HG03460 (cell line): ENCODE data around the gene ARID1A.

ENCODE experiments used
- ATAC-seq: cut with Tn5 transposase; IDR thresholded peaks from one replicate; pipeline ENCODE4 v1.9.1; 2021; ENCODE audit not compliant: unreplicated experiment

The ARID1A gene

DNA sequence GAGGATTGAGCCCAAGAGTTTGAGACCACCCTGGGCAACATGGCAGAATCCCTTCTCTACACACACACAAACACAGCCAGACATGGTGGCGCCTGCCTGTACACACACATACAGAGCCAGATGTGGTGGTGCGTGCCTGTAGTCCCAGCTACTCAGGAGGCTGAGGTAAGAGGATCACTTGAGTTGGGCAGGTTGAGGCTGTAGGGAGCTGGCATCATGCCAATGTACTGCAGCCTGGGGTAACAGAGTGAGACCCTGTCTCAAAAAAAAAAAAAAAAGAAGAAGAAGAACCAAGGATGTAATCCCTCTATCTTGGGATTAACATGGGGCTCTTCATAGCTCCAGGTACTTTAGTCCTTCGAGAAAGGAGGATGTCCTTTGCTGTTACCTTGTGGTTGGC lies 62.5 kb downstream of the ARID1A start:
- no peak for ATAC-seq

DNA sequence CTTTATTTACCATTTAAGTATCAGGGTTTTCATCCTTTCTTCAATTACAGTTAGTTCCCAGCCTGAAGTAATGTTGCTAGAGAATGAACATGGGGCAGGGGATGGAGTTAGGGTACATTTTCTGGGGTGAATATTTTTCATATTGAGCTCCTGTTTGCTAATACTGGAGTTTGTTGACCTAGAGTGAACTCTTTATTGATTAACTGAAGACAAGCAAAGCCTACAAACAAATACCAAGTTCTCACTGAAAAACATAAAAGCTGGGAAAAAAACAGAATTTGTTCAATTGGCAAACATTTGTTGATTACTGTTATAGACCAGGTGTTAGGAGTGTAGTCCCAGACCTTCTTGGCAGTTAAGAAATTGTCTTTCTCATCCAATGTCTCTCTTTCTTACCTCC lies 63.7 kb downstream of the ARID1A start:
- no peak for ATAC-seq

DNA sequence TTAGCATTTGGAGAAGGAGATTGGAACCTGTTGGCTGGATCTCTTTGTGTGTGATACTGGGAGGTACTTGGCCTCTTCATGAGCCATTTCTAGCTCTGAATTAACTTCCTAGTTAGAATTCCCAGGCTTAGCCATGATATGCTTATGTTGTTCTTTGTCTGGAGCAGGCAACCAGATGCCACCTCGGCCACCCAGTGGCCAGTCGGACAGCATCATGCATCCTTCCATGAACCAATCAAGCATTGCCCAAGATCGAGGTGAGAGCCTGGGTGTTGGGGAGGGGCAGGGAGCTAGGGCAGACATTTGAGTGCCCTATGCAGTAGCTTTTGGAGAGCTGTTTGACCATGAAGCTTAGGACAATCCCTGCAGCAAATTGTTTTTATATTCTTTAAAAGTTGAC lies 65.4 kb downstream of the ARID1A start:
- ATAC-seq, result no peak

DNA sequence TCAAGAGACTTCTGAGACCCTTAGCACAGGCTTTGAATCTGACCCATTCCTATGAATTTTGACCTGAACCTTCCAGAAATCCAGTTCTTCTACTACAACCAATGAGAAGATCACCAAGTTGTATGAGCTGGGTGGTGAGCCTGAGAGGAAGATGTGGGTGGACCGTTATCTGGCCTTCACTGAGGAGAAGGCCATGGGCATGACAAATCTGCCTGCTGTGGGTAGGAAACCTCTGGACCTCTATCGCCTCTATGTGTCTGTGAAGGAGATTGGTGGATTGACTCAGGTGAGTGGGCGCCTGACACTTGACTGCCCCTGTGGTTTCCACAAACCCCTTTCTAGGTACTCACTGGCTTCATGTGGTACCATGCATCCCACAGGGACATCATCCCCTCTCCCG lies 71.9 kb downstream of the ARID1A start:
- no peak for ATAC-seq

DNA sequence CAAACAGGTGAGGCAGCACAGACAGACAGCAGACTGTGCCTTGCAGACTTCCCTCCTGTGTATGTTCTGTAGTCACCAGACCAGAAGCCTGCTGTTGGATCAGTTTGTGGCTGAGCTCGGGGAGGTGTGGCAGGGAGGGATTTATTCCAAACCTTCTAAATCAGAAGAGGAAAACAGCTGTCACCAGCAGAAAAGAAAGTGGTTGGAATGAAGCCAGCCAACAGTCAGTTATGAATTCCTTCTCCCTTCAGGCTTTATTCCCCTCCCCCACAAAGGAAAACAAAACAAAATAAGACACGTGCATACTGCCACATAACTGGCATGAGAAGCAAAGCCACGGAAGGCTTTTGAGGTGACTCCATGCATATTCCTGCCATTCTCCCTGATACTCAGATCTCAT lies 72.9 kb downstream of the ARID1A start:
- no peak for ATAC-seq

DNA sequence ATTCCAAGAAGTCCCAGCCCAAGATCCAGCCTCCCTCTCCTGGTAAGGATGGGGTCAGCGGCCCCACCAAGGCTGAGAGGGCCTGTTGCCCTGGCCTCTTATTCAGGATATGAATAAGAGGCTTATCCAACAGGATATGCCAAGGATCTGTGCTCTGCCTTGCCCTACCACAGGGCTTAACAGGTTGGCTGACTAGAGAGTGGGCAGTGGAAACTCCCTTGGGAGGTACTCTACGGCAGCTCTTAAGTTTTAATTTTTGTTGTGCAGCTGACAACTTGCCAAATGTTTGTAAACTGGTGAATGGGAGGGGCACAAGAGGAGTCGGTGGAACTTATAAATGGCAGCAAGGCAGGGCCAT lies 75.4 kb downstream of the ARID1A start:
- ATAC-seq, result no peak

DNA sequence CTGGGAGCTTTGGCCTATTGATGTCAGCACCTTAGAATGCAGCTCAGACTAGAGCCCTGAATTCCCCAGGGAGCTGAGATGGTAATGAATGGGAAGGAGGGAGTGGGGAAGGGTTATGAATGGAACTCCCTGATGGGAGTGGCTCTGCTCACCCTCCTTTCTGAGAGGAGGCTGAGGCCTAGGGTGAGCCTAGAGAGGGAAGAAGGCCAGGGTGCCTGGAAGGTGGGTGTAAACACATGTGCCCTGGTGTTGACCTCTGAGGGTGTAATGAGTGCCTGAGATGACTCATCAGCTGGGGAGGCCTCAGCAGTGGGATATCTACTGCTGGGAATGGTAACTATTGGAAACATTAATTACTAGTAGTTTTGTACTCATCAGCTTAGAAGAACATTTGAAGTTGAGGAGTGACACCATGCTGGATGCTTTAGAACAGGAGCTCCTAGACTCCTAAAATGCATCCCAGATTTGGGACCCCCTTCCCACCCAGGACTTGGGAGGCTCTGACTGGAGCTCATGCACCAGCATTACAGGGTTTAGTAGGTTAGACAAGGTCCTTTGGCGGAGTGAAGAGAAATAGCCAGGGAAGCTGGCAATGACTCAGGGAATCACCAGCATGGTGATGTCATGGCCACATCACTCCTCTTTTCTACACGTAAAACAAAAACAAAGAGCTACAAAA lies 76.0 kb downstream of the ARID1A start:
- ATAC-seq, result no peak

DNA sequence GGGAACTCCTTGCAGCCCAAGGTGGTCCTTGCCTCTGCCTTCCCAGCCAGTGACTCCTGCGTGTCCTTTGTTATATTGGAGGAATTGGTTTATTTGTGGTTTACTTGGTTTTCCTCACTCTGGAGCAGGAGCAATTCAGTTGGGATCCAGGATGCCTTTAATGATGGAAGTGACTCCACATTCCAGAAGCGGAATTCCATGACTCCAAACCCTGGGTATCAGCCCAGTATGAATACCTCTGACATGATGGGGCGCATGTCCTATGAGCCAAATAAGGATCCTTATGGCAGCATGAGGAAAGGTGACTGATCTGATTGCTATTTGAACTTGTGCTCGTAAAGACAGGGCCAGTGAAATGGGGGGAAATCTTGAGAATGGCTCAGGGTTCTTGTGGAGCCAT lies 76.9 kb downstream of the ARID1A start:
- ATAC-seq, result no peak

DNA sequence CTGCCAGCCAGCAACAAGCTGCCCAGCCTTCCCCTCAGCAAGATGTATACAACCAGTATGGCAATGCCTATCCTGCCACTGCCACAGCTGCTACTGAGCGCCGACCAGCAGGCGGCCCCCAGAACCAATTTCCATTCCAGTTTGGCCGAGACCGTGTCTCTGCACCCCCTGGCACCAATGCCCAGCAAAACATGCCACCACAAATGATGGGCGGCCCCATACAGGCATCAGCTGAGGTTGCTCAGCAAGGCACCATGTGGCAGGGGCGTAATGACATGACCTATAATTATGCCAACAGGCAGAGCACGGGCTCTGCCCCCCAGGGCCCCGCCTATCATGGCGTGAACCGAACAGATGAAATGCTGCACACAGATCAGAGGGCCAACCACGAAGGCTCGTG lies 78.6 kb downstream of the ARID1A start:
- ATAC-seq, result no peak

DNA sequence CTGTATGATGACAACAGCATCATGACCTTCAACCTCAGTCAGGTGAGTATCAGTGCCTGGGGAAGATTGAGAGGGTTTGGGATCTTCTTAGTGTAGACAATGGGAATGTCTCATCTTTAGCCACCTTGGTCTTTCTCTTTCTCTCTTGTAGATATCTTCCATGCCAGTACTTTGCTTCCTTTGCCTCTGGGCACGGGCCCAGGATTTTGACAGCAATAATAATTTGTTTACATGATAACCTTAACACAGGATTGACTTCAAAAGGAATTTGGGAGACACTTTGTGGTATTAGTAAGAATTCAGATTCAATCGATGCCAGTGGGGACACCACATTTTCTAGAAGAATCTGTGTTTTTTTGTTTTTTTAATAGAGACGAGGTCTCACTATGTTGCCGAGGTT lies 79.9 kb downstream of the ARID1A start:
- no peak for ATAC-seq

DNA sequence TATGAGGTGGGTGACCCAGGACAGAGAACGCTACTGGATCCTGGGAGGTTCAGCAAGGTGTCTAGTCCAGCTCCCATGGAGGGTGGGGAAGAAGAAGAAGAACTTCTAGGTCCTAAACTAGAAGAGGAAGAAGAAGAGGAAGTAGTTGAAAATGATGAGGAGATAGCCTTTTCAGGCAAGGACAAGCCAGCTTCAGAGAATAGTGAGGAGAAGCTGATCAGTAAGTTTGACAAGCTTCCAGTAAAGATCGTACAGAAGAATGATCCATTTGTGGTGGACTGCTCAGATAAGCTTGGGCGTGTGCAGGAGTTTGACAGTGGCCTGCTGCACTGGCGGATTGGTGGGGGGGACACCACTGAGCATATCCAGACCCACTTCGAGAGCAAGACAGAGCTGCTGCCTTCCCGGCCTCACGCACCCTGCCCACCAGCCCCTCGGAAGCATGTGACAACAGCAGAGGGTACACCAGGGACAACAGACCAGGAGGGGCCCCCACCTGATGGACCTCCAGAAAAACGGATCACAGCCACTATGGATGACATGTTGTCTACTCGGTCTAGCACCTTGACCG lies 83.4 kb downstream of the ARID1A start:
- no peak for ATAC-seq

DNA sequence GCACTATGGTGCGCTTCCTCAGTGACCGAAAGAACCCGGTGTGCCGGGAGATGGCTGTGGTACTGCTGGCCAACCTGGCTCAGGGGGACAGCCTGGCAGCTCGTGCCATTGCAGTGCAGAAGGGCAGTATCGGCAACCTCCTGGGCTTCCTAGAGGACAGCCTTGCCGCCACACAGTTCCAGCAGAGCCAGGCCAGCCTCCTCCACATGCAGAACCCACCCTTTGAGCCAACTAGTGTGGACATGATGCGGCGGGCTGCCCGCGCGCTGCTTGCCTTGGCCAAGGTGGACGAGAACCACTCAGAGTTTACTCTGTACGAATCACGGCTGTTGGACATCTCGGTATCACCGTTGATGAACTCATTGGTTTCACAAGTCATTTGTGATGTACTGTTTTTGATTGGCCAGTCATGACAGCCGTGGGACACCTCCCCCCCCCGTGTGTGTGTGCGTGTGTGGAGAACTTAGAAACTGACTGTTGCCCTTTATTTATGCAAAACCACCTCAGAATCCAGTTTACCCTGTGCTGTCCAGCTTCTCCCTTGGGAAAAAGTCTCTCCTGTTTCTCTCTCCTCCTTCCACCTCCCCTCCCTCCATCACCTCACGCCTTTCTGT lies 84.6 kb downstream of the ARID1A start:
- no peak for ATAC-seq

DNA sequence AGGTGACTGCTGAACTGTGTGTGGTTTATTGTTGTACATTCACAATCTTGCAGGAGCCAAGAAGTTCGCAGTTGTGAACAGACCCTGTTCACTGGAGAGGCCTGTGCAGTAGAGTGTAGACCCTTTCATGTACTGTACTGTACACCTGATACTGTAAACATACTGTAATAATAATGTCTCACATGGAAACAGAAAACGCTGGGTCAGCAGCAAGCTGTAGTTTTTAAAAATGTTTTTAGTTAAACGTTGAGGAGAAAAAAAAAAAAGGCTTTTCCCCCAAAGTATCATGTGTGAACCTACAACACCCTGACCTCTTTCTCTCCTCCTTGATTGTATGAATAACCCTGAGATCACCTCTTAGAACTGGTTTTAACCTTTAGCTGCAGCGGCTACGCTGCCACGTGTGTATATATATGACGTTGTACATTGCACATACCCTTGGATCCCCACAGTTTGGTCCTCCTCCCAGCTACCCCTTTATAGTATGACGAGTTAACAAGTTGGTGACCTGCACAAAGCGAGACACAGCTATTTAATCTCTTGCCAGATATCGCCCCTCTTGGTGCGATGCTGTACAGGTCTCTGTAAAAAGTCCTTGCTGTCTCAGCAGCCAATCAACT lies 85.5 kb downstream of the ARID1A start:
- no peak for ATAC-seq

DNA sequence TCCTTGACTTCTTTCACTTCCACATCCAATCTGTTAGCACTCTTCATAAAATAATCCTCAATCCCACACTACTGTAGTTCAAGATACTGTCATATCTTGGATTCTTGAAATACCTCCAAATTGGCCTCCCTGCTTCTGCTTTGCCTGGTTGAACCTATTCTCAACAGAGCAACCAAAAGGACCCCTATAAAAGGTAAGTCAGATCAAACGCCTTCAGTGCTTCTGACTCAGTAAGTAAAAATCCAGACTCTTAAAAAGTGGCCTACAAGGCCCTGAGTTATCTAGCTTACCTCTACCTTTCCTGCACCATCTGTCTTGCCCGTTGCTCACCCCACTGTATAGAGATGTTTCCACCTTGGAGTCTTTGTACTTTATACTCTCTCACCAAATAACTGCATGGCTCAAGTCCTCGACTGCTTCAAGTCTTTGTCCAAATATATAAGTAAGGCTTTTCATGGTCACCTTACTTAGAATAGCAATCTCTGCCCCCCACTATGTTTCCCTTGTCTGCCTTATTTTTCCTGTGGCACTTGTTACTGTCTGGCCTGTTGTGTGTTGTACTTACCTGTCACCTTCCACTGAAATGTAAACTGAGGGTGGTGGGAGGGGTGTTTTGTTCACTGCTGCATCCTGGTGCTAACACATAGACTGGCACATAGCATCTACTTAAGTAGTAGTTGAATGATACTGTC lies 86.9 kb downstream of the ARID1A start:
- no peak for ATAC-seq

DNA sequence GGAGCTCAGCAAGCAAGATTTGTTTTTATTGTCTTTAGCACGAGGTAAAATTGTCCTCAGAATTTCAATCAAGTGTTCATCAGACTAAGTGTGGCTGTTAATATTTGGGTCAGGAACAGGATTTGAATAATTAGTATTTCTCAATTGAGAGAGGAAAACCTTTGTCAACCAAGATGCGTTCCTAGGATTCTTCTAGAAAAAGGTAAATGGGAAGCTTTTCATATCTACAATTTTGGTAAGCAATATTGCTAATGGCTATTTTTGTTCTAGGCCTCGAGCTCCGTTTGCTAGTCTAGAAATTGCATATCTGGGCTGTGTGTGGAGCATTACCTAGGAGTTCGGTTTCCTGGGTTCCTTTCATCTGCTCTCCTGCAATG lies 87.8 kb downstream of the ARID1A start:
- ATAC-seq, result no peak

DNA sequence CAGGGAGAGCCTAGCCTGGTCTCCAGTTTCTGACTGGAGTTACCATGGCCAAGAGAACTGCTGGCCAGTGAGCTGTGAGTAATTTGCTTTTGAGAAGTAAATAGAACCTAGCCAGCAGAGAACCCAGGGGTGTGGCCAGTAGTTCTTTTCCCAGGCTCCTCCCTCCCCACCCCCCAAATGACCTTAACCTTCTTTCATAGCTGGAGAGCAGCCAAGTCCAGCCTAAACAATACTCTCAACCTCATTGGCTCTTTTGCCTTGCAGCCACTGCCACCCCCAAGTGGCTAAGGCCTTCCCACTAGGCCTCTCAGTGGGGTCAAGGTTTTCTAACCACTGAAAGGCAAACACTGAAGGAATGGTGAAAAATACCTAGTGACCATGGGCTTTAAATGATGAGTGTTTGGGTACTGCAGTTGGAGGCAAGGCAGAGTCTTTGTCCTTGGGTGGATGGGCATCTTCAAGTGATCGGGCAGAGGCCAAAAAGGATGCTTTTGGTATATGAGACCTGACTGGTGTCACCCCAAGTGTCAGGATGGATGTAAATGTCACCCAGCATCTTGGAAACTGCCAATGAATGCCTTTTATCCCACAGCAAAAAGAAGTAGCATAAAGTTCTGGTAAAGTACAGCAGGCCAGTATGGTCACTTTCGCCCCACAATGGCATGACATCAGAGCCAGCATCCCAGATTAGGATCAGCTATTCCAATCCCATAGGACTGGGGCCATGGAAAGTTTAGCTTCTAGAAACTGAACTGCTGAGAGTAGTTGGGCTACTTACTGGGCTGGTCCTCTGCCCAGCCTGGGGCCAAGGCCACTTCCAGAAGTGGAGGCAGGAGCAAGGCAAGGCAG lies 88.4 kb downstream of the ARID1A start:
- no peak for ATAC-seq

DNA sequence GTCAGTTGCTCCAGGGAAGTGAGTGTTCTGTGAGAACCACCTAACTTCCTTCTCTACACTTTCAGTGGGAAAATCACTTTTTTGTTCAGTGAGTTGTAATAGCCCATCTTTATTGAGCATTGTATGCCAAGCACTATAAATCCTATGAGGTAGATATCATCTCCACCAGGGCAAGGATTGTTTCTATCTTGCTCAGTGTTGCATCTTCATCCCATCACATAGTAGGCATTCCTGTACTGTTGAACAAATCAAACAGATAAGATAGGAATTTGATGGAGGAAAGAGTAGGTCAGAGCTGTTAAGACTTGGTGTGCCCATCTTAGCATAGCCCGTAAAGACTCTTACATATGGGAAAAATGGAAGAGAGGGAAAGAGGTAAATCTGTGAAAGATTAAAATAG lies 89.1 kb downstream of the ARID1A start:
- no peak for ATAC-seq

DNA sequence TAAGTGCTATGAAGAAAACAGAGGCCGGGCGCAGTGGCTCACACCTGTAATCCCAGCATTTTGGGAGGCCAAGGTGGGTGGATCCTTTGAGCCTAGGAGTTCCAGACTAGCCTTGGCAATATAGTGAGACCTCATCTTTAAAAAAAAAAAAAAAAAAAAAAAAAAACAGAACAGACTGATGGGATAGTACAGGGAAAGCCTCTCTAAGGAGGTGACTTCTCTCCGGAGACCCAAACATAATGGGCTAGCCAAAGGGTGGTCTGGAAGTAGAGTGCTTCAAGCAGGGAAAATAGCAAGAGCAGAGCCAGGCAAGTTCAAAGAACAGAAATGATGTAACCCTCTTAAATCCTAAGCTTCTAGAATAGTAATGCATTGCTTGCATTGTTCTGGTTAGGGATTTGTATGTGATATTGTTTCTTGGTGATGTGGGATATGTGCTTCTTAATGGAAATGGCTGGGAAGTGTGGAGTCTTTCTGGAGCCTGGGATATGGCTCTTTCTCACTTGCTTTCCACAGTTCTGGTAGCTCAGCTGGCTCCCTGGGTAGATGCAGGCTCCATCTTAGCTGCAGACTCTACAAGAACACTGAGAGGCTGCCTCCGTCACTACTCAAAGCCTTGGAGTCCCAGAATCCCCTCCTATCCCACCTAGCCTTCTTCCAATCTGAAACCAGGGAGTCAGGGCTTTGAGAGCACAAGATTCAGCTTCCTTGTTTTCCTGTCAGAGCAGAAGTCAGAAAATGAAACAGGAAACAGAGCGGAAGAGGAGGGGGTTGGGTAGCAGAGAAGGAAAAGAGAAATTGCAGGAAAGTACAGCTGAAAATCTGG lies 90.0 kb downstream of the ARID1A start:
- ATAC-seq, result no peak

DNA sequence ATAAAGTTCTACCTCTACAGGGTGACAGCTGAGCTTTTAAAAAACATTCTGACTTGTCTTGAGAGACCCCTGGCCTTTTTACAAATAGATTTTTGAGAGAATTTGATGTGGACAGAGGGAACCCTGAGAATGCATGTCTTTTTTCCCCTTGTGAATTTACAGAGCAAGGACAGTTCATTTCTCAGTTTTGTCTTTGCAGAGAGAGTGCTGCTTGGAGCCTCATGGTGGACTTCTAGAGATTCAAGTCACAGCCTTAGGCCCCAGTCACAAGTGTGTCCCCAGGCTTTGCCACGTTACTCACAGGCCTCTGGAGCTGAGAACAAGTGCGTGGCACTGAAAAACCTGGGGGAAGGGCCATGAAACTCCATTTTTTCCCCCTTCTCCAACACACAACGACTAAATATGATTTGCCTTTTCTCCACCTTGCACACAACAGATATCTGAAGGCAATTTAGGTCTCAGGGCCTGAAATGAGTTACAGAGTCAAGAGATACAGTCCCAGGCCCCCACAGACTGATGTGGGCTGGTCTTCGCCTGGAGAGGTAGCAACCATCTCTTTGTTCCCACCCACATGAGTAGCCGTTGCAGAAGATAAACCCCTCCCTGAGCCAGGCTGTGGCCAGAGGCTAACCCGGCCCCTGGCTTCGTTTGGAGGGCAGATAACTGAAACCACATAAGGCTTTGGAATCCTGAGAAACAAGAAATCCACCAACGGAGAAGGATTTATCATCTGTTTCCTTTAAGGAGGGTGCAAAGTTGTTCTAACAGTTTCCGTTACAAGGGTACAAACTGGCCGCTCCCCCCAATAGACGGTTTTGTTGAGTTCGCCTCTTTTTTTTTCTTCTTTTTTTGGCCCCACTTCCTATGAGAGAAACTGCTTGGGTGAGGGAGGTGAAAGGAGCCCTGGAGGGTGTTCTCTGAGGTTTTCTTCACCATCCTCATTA lies 90.9 kb downstream of the ARID1A start:
- ATAC-seq, result no peak
